Bone marrow (tissue), 2 donors: ENCODE measurements around the gene LRMDA.

Source experiments
- DNase-seq, 2 donors: peaks; one replicate each; lab custom pipeline; 2025; lab: John Stamatoyannopoulos, UW

Gene LRMDA

GRCh38 chr10:75425291-75426079, 5.9 kb upstream of the LRMDA start:
- DNase-seq = no peak

- no peak for DNase-seq
Measured at GRCh38 chr10:75426880-75427279, 4.5 kb upstream of the LRMDA start.

GRCh38 chr10:75427951-75428350, 3.5 kb upstream of the LRMDA start:
- DNase-seq = no peak

GRCh38 chr10:75428434-75429158, 2.8 kb upstream of the LRMDA start:
- DNase-seq = peak in 1 of 2 donors; percentile 17

- no peak for DNase-seq
Measured at GRCh38 chr10:75429159-75429827, 2.1 kb upstream of the LRMDA start.

- peak in 1 of 2 donors; percentile 30 for DNase-seq
Measured at GRCh38 chr10:75430000-75430763, 1.2 kb upstream of the LRMDA start.

- DNase-seq = no peak
Measured at GRCh38 chr10:75432176-75432575, 752 bp downstream of the LRMDA start.

GRCh38 chr10:75432763-75433162, 1.3 kb downstream of the LRMDA start:
- no peak for DNase-seq

- no peak for DNase-seq
Measured at GRCh38 chr10:75433216-75433615, 1.8 kb downstream of the LRMDA start.

- DNase-seq = no peak
Measured at GRCh38 chr10:75434291-75434690, 2.9 kb downstream of the LRMDA start.

GRCh38 chr10:75435291-75435690, 3.9 kb downstream of the LRMDA start:
- DNase-seq = no peak

GRCh38 chr10:75436896-75437295, 5.5 kb downstream of the LRMDA start:
- no peak for DNase-seq

GRCh38 chr10:75437693-75438092, 6.3 kb downstream of the LRMDA start:
- DNase-seq = no peak

- DNase-seq = no peak
Measured at GRCh38 chr10:75438275-75438674, 6.9 kb downstream of the LRMDA start.

- DNase-seq = no peak
Measured at GRCh38 chr10:75439811-75440210, 8.4 kb downstream of the LRMDA start.

- no peak for DNase-seq
Measured at GRCh38 chr10:75440271-75440793, 8.9 kb downstream of the LRMDA start.

- DNase-seq = no peak
Measured at GRCh38 chr10:75441196-75441595, 9.8 kb downstream of the LRMDA start.

GRCh38 chr10:75441682-75442081, 10.3 kb downstream of the LRMDA start:
- DNase-seq = no peak

- no peak for DNase-seq
Measured at GRCh38 chr10:75443362-75443761, 11.9 kb downstream of the LRMDA start.

GRCh38 chr10:75444781-75445386, 13.5 kb downstream of the LRMDA start:
- no peak for DNase-seq

- no peak for DNase-seq
Measured at GRCh38 chr10:75446508-75446907, 15.1 kb downstream of the LRMDA start.
